Mucosa of descending colon (tissue), 3 donors: ENCODE data around the gene MCCC2. TPM values are rescaled to one million over a fixed set of nuclear protein-coding genes. Genes with fewer than 3 reads are reported as not detected.
"Not testable (repeated sequence)": the region's sequence is repeated elsewhere in the genome, so short reads cannot be mapped to it uniquely, and the experiment has no call there.

Source experiments
- ATAC-seq: fragments of 200-7000 bp; cut with Tn5 transposase; one replicate; pipeline ENCODE4 v1.9.1; 2020; ENCODE audit warnings: mild to moderate bottlenecking, moderate library complexity
- DNase-seq, 3 donors: peaks; one replicate each; pipeline ENCODE4 v3.0.0-alpha.2; 2020
- H3K36me3 ChIP-seq: fragments of 200-600 bp; one replicate; pipeline ENCODE4 v1.8.0; 2021; ENCODE audit warnings: low read depth, mild to moderate bottlenecking
- H3K4me1 ChIP-seq: fragments of 200-600 bp; one replicate; pipeline ENCODE4 v1.8.0; 2021; ENCODE audit warnings: low read depth, mild to moderate bottlenecking
- H3K4me3 ChIP-seq: fragments of 200-600 bp; one replicate; pipeline ENCODE4 v1.8.0; 2021; ENCODE audit warnings: mild to moderate bottlenecking
- H3K9me3 ChIP-seq: fragments of 200-600 bp; one replicate; pipeline ENCODE4 v1.8.0; 2021; ENCODE audit warnings: mild to moderate bottlenecking
- CTCF ChIP-seq: fragments of 200-600 bp; IDR thresholded peaks from one replicate; pipeline ENCODE4 v1.8.0; 2022; ENCODE audit warnings: antibody characterized with exemption, mild to moderate bottlenecking
- intact Hi-C, 2 donors: fragments of 100-400 bp; cut with DNase I in 1 of 2; cut with micrococcal nuclease in 1 of 2; formaldehyde crosslinking; loops; one replicate each; pipeline versions ENCODE4 v1.11.0 to v1.11.1; 2022; cut with DNase I, micrococcal nuclease
- long read RNA-seq, 2 donors: library from polyadenylated mRNA; unstranded; transcript quantifications; one replicate each; pipeline ENCODE4 v2.0.0, GENCODE V29; 2019 to 2021
- total RNA-seq, 3 donors: library from RNA; stranded (reverse); fragmentation: NEBNext Ultra II Directional in 2 of 3; extraction: Animal tissue kit (Norgen Biotek cat#: 25700) in 2 of 3; gene quantifications; one replicate each; pipeline versions ENCODE4 v1.2.1 to v1.2.4, GENCODE V29; 2021 to 2023
- donor health status: DM: no; HTN: no; CAD: no; lungs with moderate emphysema.
- donor health status: DM: no; HTN: no; CAD: no.
- donor health status: DM: no; HTN: yes; CAD: no.

The MCCC2 gene
- 10 to 100 TPM; 32.3 to 63.8 (median 54.0) TPM for total RNA-seq
- long read RNA-seq, donor 1, transcript MCCC2-201 (17 exons, 3,665 nt), result major isoform, 9 of 18 reads
- long read RNA-seq, donor 1, partial matches to known transcripts, result 4 of 18 reads
- long read RNA-seq, donor 1, other reads (novel, unspliced or antisense), result 4 of 18 reads
- long read RNA-seq, donor 2, transcript MCCC2-201 (17 exons, 3,665 nt), result major isoform, 9 of 16 reads
- long read RNA-seq, donor 2, partial matches to known transcripts, result 1 of 16 reads
- long read RNA-seq, donor 2, other reads (novel, unspliced or antisense), result 3 of 16 reads

- peak; percentile 98 to 99 (median 99) for DNase-seq
- no peak for TF ChIP-seq CTCF
- Histone ChIP-seq H3K36me3 (no peaks in the 10 kb centered on the region), H3K9me3 (no peaks in the 10 kb centered on the region), H3K4me3 (peak within 1 kb of the TSS; percentile 65), H3K4me1 (peaks cover 8% of the 10 kb centered on the region)
- peak; percentile 100 for ATAC-seq
- intact Hi-C loops, result no loop called here
Measured at GRCh38 chr5:71586941-71587765, at the start of gene MCCC2. Gene MCCC2, plus strand, starts transcription at chr5:71587340. Its CDS starts 86 bp downstream, at chr5:71587426.

GRCh38 chr5:71537687-71538086, 49.5 kb upstream of the MCCC2 start:
- no peak for TF ChIP-seq CTCF
- Histone ChIP-seq H3K36me3 (no peaks in the 10 kb centered on the region), H3K4me3 (no peak overlapping the region), H3K4me1 (no peaks in the 10 kb centered on the region), H3K9me3 (no peaks in the 10 kb centered on the region)
- ATAC-seq, result no peak
- intact Hi-C loops, result no loop called here
- DNase-seq, result no peak

GRCh38 chr5:71550885-71551284, 36.3 kb upstream of the MCCC2 start:
- ATAC-seq, H3K9me3 ChIP-seq, H3K4me1 ChIP-seq, DNase-seq, intact Hi-C loops, H3K4me3 ChIP-seq, H3K36me3 ChIP-seq: not testable (repeated sequence)

- DNase-seq, H3K36me3 ChIP-seq, H3K4me1 ChIP-seq, H3K4me3 ChIP-seq, ATAC-seq, intact Hi-C loops, H3K9me3 ChIP-seq: not testable (repeated sequence)
Measured at GRCh38 chr5:71551582-71551981, 35.6 kb upstream of the MCCC2 start.

- not testable (repeated sequence) for H3K9me3 ChIP-seq
Measured at GRCh38 chr5:71552026-71552749, 35.0 kb upstream of the MCCC2 start.

GRCh38 chr5:71563161-71563560, 24.0 kb upstream of the MCCC2 start:
- ATAC-seq (no peak), DNase-seq (no peak)
- Histone ChIP-seq H3K9me3 (no peaks in the 10 kb centered on the region), H3K36me3 (peaks cover 10% of the 10 kb centered on the region), H3K4me3 (no peak overlapping the region), H3K4me1 (no peaks in the 10 kb centered on the region)
- intact Hi-C loops, result no loop called here
- TF ChIP-seq CTCF, result no peak

More at GRCh38 chr5:71552026-71552749, 35.0 kb upstream of the MCCC2 start:
- H3K4me3 ChIP-seq, DNase-seq, intact Hi-C loops, H3K4me1 ChIP-seq, H3K36me3 ChIP-seq, ATAC-seq: not testable (repeated sequence)

GRCh38 chr5:71564895-71565294, 22.2 kb upstream of the MCCC2 start:
- no peak for TF ChIP-seq CTCF
- H3K4me3 ChIP-seq, result no peak overlapping the region
- intact Hi-C loops, result no loop called here
- H3K36me3 ChIP-seq, result peaks cover 10% of the 10 kb centered on the region
- ATAC-seq (no peak), DNase-seq (no peak)
- no peaks in the 10 kb centered on the region for H3K9me3 ChIP-seq
- no peaks in the 10 kb centered on the region for H3K4me1 ChIP-seq
